ENCODE data around the gene P2RY1. TPM values are rescaled to one million over a fixed set of nuclear protein-coding genes. Genes with fewer than 3 reads are reported as not detected.

P2RY1 gene
- polyA plus RNA-seq, 1 donor (not counting 4 experiments of a cell fraction or from before 2014, with no cell fraction given): 1.1 TPM

DNA sequence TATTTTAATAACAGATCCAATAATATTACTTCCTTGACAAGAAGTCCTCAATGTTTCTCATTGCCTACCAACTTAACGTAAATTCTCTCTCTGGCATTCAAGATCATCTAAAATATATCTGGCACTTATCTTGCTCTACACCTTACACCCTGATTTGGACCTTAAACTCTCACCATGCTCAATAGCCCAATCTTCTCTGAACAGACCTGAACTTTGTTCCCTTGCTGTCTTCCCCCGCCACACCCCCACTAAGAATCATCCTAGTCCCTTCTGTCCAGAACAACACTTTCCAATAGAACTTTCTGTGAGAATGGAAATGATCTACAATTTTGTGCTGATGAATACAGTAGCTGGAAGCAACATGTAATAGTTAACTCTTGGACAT is 44.9 kb downstream of the P2RY1 start:
- DNase-seq (ENCODE audit: low read depth, low spot score) (no peak), FAIRE-seq (no peak)
- H2AFZ ChIP-seq (ENCODE audit: control insufficient read depth, low read length): no peak overlapping the region
- no peak overlapping the region for H3K27ac ChIP-seq (ENCODE audit: control insufficient read depth, insufficient read depth, low read length)
- H3K9me1 ChIP-seq (ENCODE audit: control insufficient read depth, extremely low read depth, insufficient read depth, low read length): no peaks in the 10 kb centered on the region
- no peaks in the 10 kb centered on the region for H3K9me3 ChIP-seq (ENCODE audit: control insufficient read depth, low read depth, low read length)
- H3K9ac ChIP-seq (ENCODE audit: control insufficient read depth, extremely low read depth, insufficient read depth, low read length): no peak overlapping the region
- H3K4me3 ChIP-seq (ENCODE audit: control insufficient read depth in 2 of 3, extremely low read depth in 1 of 3, insufficient read depth in 2 of 3, low read depth in 1 of 3, low read length in 3 of 3): no peak overlapping the region
- no peaks in the 10 kb centered on the region for H4K20me1 ChIP-seq (ENCODE audit: control insufficient read depth, extremely low read depth, insufficient read depth, low read length)
- TF ChIP-seq EZH2 (IDR thresholded peaks at IDR 0.05; ENCODE audit: low read length): no peak
- TF ChIP-seq, protein P1, sequence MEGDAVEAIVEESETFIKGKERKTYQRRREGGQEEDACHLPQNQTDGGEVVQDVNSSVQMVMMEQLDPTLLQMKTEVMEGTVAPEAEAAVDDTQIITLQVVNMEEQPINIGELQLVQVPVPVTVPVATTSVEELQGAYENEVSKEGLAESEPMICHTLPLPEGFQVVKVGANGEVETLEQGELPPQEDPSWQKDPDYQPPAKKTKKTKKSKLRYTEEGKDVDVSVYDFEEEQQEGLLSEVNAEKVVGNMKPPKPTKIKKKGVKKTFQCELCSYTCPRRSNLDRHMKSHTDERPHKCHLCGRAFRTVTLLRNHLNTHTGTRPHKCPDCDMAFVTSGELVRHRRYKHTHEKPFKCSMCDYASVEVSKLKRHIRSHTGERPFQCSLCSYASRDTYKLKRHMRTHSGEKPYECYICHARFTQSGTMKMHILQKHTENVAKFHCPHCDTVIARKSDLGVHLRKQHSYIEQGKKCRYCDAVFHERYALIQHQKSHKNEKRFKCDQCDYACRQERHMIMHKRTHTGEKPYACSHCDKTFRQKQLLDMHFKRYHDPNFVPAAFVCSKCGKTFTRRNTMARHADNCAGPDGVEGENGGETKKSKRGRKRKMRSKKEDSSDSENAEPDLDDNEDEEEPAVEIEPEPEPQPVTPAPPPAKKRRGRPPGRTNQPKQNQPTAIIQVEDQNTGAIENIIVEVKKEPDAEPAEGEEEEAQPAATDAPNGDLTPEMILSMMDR (optimal IDR thresholded peaks at IDR 0.05 in 1 of 3, IDR thresholded peaks at IDR 0.05 in 1 of 3, conservative IDR thresholded peaks at IDR 0.05 in 1 of 3; ENCODE audit: extremely low read depth in 1 of 3, insufficient read depth in 2 of 3, low read length in 3 of 3): no peak
- H3K4me1 ChIP-seq (ENCODE audit: control insufficient read depth, extremely low read depth, insufficient read depth, low read length): no peaks in the 10 kb centered on the region
- H3K79me2 ChIP-seq (ENCODE audit: control insufficient read depth, insufficient read depth, low read length): no peaks in the 10 kb centered on the region
- no peak overlapping the region for H3K4me2 ChIP-seq (ENCODE audit: control insufficient read depth, extremely low read depth, insufficient read depth, low read depth, low read length)
- dilution Hi-C loops (cut with MboI; ENCODE audit: extremely low pct_ligation_motif_present, low sequenced_read_pairs): no loop called here
- no peaks in the 10 kb centered on the region for H3K36me3 ChIP-seq (ENCODE audit: control insufficient read depth in 2 of 2, extremely low read depth in 1 of 2, insufficient read depth in 2 of 2, low read length in 2 of 2)
- H3K27me3 ChIP-seq (ENCODE audit: control insufficient read depth, extremely low read depth, insufficient read depth, low read length): no peaks in the 10 kb centered on the region

DNA sequence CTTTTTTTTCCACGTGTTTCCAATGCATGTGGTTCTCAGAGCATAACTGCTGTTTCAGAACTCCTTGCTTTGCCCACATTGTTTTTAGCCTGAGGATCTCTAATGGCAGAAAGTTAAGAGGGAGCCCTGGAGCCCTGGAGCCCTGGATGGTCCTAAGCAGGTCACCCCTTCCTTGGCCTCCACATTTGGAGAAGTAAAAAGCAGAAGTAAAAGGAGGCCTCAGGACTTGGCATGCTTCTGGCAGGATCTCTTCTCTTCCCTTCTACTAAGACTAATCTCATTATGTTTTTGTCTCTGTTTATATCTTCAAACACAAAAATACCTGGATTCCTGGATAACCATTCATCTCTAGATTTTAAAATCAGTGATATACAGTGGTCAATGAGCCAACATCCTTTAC is 50.1 kb downstream of the P2RY1 start:
- H2AFZ ChIP-seq (ENCODE audit: control insufficient read depth, low read length): no peak overlapping the region
- H3K36me3 ChIP-seq (ENCODE audit: control insufficient read depth in 2 of 2, extremely low read depth in 1 of 2, insufficient read depth in 2 of 2, low read length in 2 of 2): no peaks in the 10 kb centered on the region

More for the DNA sequence above, 50.1 kb downstream of the P2RY1 start:
- Histone ChIP-seq H3K4me2 (ENCODE audit: control insufficient read depth, extremely low read depth, insufficient read depth, low read depth, low read length) (no peak overlapping the region), H3K27me3 (ENCODE audit: control insufficient read depth, extremely low read depth, insufficient read depth, low read length) (no peaks in the 10 kb centered on the region), H4K20me1 (ENCODE audit: control insufficient read depth, extremely low read depth, insufficient read depth, low read length) (no peaks in the 10 kb centered on the region), H3K27ac (ENCODE audit: control insufficient read depth, insufficient read depth, low read length) (no peak overlapping the region), H3K79me2 (ENCODE audit: control insufficient read depth, insufficient read depth, low read length) (no peaks in the 10 kb centered on the region), H3K4me1 (ENCODE audit: control insufficient read depth, extremely low read depth, insufficient read depth, low read length) (no peaks in the 10 kb centered on the region), H3K9ac (ENCODE audit: control insufficient read depth, extremely low read depth, insufficient read depth, low read length) (no peak overlapping the region), H3K4me3 (ENCODE audit: control insufficient read depth in 2 of 3, extremely low read depth in 1 of 3, insufficient read depth in 2 of 3, low read depth in 1 of 3, low read length in 3 of 3) (no peak overlapping the region), H3K9me1 (ENCODE audit: control insufficient read depth, extremely low read depth, insufficient read depth, low read length) (no peaks in the 10 kb centered on the region), H3K9me3 (ENCODE audit: control insufficient read depth, low read depth, low read length) (no peaks in the 10 kb centered on the region)
- dilution Hi-C loops (cut with MboI; ENCODE audit: extremely low pct_ligation_motif_present, low sequenced_read_pairs): no loop called here
- FAIRE-seq (no peak), DNase-seq (ENCODE audit: low read depth, low spot score) (no peak)
- TF ChIP-seq EZH2 (IDR thresholded peaks at IDR 0.05; ENCODE audit: low read length): no peak
- TF ChIP-seq, protein P1 (optimal IDR thresholded peaks at IDR 0.05 in 1 of 3, IDR thresholded peaks at IDR 0.05 in 1 of 3, conservative IDR thresholded peaks at IDR 0.05 in 1 of 3; ENCODE audit: extremely low read depth in 1 of 3, insufficient read depth in 2 of 3, low read length in 3 of 3): no peak

Small RNA genes within 50 kb of the gene (small RNA-seq; reads per million reads assigned to genes)
- 0 reads per million in 3 experiments for gene ATP5MGP5 (ENCODE audit: insufficient read length in 3 of 3, low read depth in 3 of 3, low replicate concordance in 1 of 3)
